Naive B cell (primary cell): ENCODE measurements around the gene PRSS33. TPM values are rescaled to one million over a fixed set of nuclear protein-coding genes. Genes with fewer than 3 reads are reported as not detected.

ENCODE experiments used
- ATAC-seq, 2 donors: fragments of 150-1000 bp; cut with Tn5 transposase; 2 replicates each; pipeline ENCODE4 v1.10.0; 2021; ENCODE audit warnings: low read depth in 2 of 2, mild to moderate bottlenecking in 2 of 2, moderate library complexity in 2 of 2
- DNase-seq: peaks from one replicate; pipeline ENCODE4 v3.0.0; 2022
- H3K27ac Mint-ChIP-seq, 6 donors: one replicate each; pipeline ENCODE4 v1.8.0; 2020 to 2022; ENCODE audit warnings: mild to moderate bottlenecking in 6 of 6, mixed read lengths in 6 of 6, moderate library complexity in 5 of 6, inconsistent platforms in 2 of 6
- H3K27me3 Mint-ChIP-seq, 3 donors: one replicate each; pipeline ENCODE4 v1.8.0; 2021 to 2022; ENCODE audit warnings: mixed read lengths in 3 of 3, mild to moderate bottlenecking in 1 of 3
- H3K36me3 Mint-ChIP-seq, 2 donors: one replicate each; pipeline ENCODE4 v1.8.0; 2020 to 2022; ENCODE audit warnings: mixed read lengths in 2 of 2, inconsistent platforms in 1 of 2, mild to moderate bottlenecking in 1 of 2
- H3K4me1 Mint-ChIP-seq, 3 donors: one replicate each; pipeline ENCODE4 v1.8.0; 2020 to 2022; ENCODE audit warnings: mixed read lengths in 3 of 3, inconsistent platforms in 1 of 3, mild to moderate bottlenecking in 1 of 3, moderate library complexity in 1 of 3
- H3K4me3 Mint-ChIP-seq, 8 donors: one replicate each; pipeline ENCODE4 v1.8.0; 2020 to 2022; ENCODE audit warnings: mild to moderate bottlenecking in 8 of 8, mixed read lengths in 8 of 8, moderate library complexity in 8 of 8, inconsistent platforms in 2 of 8
- H3K9me3 Mint-ChIP-seq, 7 donors: one replicate each; pipeline ENCODE4 v1.8.0; 2020 to 2022; ENCODE audit warnings: mixed read lengths in 7 of 7, mild to moderate bottlenecking in 5 of 7, inconsistent platforms in 2 of 7, moderate library complexity in 1 of 7
- polyA plus RNA-seq, 6 donors: library from polyadenylated mRNA; unstranded; fragments of 300-500 nt; fragmentation: Illumina TruSeq; gene quantifications; one replicate each; pipeline ENCODE4 v1.2.3, GENCODE V29; 2021; ENCODE audit warnings: low read depth in 6 of 6

Gene PRSS33
- polyA plus RNA-seq, 6 donors from 2014 or later: not detected

GRCh38 chr16:2817340-2818271, 30.2 kb upstream of the PRSS33 start:
- DNase-seq (no peak), ATAC-seq (peak in 1 of 2 donors; percentile 20)
- Mint-ChIP-seq H3K9me3 (no peaks in the 10 kb centered on the region), H3K36me3 (no peaks in the 10 kb centered on the region), H3K4me1 (peaks cover 0 to 3% (median 2%) of the 10 kb centered on the region in 3 donors), H3K27ac (no peak overlapping the region), H3K4me3 (peak overlapping the region in 4 of 8 donors; percentile 5 to 54 (median 33)), H3K27me3 (peaks cover 2 to 15% (median 4%) of the 10 kb centered on the region in 3 donors)

- Mint-ChIP-seq H3K9me3 (no peaks in the 10 kb centered on the region), H3K4me3 (peak within 1 kb of the TSS in 4 of 8 donors; percentile 24 to 54 (median 33)), H3K27ac (no peak within 1 kb of the TSS), H3K36me3 (no peaks in the 10 kb centered on the region), H3K27me3 (peaks cover 4 to 16% (median 7%) of the 10 kb centered on the region in 3 donors), H3K4me1 (peaks cover 0 to 3% (median 2%) of the 10 kb centered on the region in 3 donors)
- peak; percentile 52 to 78 for ATAC-seq
- peak; percentile 27 for DNase-seq
Observed at GRCh38 chr16:2816751-2817339, 29.5 kb upstream of the PRSS33 start, which contains the start of gene PRSS21. PRSS21 (plus strand) TSS chr16:2817237; CDS start chr16:2817269, 32 bp downstream.

GRCh38 chr16:2815299-2815771, 28.0 kb upstream of the PRSS33 start:
- Mint-ChIP-seq H3K36me3 (no peaks in the 10 kb centered on the region), H3K27me3 (peaks cover 9 to 23% (median 19%) of the 10 kb centered on the region in 3 donors), H3K4me1 (peaks cover 0 to 3% (median 2%) of the 10 kb centered on the region in 3 donors), H3K9me3 (peaks cover 0 to under 1% (median 0%) of the 10 kb centered on the region in 7 donors), H3K27ac (no peak overlapping the region), H3K4me3 (no peak overlapping the region)
- ATAC-seq: no peak
- no peak for DNase-seq

GRCh38 chr16:2814551-2815298, 27.4 kb upstream of the PRSS33 start:
- no peaks in the 10 kb centered on the region for H3K36me3 Mint-ChIP-seq
- ATAC-seq (no peak), DNase-seq (no peak)
- peaks cover 13 to 29% (median 25%) of the 10 kb centered on the region in 3 donors for H3K27me3 Mint-ChIP-seq
- H3K4me1 Mint-ChIP-seq: peaks cover 0 to 3% (median 2%) of the 10 kb centered on the region in 3 donors
- H3K9me3 Mint-ChIP-seq: peaks cover 0 to 3% (median 0%) of the 10 kb centered on the region in 7 donors
- no peak overlapping the region for H3K4me3 Mint-ChIP-seq
- no peak overlapping the region for H3K27ac Mint-ChIP-seq

- peak overlapping the region in 1 of 8 donors; percentile 40 for H3K4me3 Mint-ChIP-seq
- peaks cover 21 to 38% (median 33%) of the 10 kb centered on the region in 3 donors for H3K27me3 Mint-ChIP-seq
- H3K36me3 Mint-ChIP-seq: peaks cover 0 to 4% of the 10 kb centered on the region in 2 donors
- H3K27ac Mint-ChIP-seq: no peak overlapping the region
- DNase-seq (no peak), ATAC-seq (no peak)
- peaks cover 0 to 3% (median 0%) of the 10 kb centered on the region in 3 donors for H3K4me1 Mint-ChIP-seq
- peaks cover 3 to 11% (median 6%) of the 10 kb centered on the region in 7 donors for H3K9me3 Mint-ChIP-seq
Observed at GRCh38 chr16:2813771-2814221, 26.4 kb upstream of the PRSS33 start.

DNA sequence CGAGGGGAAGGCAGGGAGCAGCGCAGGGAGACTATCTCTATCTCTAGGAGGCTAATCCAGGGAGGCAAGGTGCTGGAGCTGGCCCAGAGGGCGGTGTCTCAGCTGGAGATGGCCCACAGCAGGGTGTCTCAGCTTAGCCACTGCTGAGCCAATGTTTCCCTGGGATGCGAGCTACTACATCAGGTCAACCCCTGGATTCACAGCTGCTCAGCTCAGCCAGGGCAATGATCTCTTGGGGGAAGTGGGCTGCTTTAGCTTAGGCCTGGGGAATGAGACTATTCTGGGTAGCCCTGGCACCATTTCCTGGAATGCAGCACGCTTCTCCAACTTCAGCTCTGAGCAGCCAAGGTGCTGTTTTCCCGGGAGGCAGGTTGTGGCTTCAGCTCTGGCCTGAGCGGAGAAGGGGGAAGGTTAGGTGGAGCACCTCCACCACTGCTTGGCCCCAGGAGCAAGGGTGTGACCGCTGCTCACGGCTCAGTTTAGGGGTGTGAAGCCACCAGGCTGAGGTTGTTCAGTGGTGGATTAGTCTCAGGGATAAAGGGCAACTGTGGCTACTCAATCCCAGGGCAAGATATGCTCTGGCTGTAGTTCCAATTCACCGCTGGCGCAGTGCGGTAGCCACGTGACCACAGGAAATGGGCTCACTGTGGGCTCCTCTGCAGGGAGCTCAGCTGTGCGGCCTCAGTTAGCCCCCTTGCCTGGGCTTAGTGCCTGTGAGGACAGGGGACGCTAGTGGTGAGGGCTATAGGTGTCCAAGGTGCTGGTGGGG, 24.5 kb upstream of the PRSS33 start:
- no peak overlapping the region for H3K4me3 Mint-ChIP-seq
- no peaks in the 10 kb centered on the region for H3K4me1 Mint-ChIP-seq
- no peak overlapping the region for H3K27ac Mint-ChIP-seq
- H3K9me3 Mint-ChIP-seq: peaks cover 5 to 16% (median 10%) of the 10 kb centered on the region in 7 donors
- H3K27me3 Mint-ChIP-seq: peaks cover 33 to 53% (median 53%) of the 10 kb centered on the region in 3 donors
- ATAC-seq (no peak), DNase-seq (no peak)
- peaks cover 0 to 8% of the 10 kb centered on the region in 2 donors for H3K36me3 Mint-ChIP-seq

DNA sequence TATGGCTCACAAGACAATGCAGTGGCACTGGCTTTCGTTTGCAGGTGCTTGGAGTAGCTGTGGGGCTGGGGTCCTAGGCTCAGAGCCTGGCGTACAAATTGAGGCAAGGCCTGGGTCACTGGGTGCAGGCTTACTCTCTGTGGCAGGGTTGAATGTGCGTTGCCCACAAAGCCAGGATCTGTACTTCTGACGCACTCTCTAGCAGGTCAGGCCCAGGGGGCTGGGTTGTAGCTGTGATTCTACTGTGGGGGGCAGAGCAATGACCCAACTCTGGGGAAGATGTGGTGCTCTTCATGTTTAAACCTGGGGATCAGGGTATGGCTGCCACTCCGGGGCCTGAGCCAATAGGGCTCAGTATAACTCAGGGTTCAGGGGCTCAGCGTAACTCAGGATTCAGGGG, 23.3 kb upstream of the PRSS33 start:
- H3K36me3 Mint-ChIP-seq: peaks cover 0 to 8% of the 10 kb centered on the region in 2 donors
- DNase-seq (no peak), ATAC-seq (no peak)
- no peak overlapping the region for H3K4me3 Mint-ChIP-seq
- peaks cover 36 to 65% (median 59%) of the 10 kb centered on the region in 3 donors for H3K27me3 Mint-ChIP-seq
- H3K27ac Mint-ChIP-seq: no peak overlapping the region
- peaks cover 5 to 16% (median 10%) of the 10 kb centered on the region in 7 donors for H3K9me3 Mint-ChIP-seq
- no peaks in the 10 kb centered on the region for H3K4me1 Mint-ChIP-seq

GRCh38 chr16:2809149-2809760, 21.9 kb upstream of the PRSS33 start:
- Mint-ChIP-seq H3K27me3 (peaks cover 40 to 79% (median 63%) of the 10 kb centered on the region in 3 donors), H3K9me3 (peaks cover 5 to 24% (median 15%) of the 10 kb centered on the region in 7 donors), H3K27ac (no peak overlapping the region), H3K36me3 (peaks cover 0 to 8% of the 10 kb centered on the region in 2 donors), H3K4me3 (no peak overlapping the region), H3K4me1 (no peaks in the 10 kb centered on the region)
- ATAC-seq: no peak
- DNase-seq: no peak

GRCh38 chr16:2808181-2808580, 20.8 kb upstream of the PRSS33 start:
- H3K4me1 Mint-ChIP-seq: no peaks in the 10 kb centered on the region
- H3K9me3 Mint-ChIP-seq: peaks cover 12 to 35% (median 23%) of the 10 kb centered on the region in 7 donors
- no peak overlapping the region for H3K27ac Mint-ChIP-seq
- DNase-seq (no peak), ATAC-seq (no peak)
- H3K36me3 Mint-ChIP-seq: peaks cover 0 to 18% of the 10 kb centered on the region in 2 donors
- peaks cover 37 to 90% (median 63%) of the 10 kb centered on the region in 3 donors for H3K27me3 Mint-ChIP-seq
- no peak overlapping the region for H3K4me3 Mint-ChIP-seq

DNA sequence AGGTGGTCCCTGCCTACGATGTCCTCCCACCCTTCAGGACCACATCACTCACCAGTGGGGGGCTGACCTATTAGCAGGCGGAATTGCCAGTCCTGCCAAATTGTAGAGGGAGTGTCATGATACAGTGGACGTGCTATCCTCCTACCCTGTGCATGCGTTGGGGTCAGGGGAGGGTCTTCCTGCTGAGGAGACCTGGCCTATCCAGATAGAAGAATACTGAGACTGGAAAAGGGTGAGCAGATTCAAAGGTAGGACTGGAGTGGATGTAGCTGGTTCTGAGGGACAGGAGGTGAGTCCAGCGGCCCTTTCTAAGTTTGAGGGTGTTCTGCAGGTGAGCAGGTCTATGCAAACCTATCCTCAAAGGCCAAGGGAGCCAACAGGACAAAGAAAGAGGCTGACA, 18.9 kb upstream of the PRSS33 start:
- ATAC-seq: no peak

GRCh38 chr16:2804728-2805127, 17.4 kb upstream of the PRSS33 start:
- ATAC-seq: no peak
- peaks cover 15 to 38% (median 21%) of the 10 kb centered on the region in 7 donors for H3K9me3 Mint-ChIP-seq
- no peak overlapping the region for H3K4me3 Mint-ChIP-seq
- no peaks in the 10 kb centered on the region for H3K4me1 Mint-ChIP-seq
- H3K36me3 Mint-ChIP-seq: peaks cover 0 to 19% of the 10 kb centered on the region in 2 donors
- H3K27me3 Mint-ChIP-seq: peaks cover 31 to 67% (median 43%) of the 10 kb centered on the region in 3 donors
- no peak for DNase-seq
- H3K27ac Mint-ChIP-seq: no peak overlapping the region

More for the DNA sequence above, 18.9 kb upstream of the PRSS33 start:
- peaks cover 0 to 19% of the 10 kb centered on the region in 2 donors for H3K36me3 Mint-ChIP-seq
- H3K27me3 Mint-ChIP-seq: peaks cover 40 to 78% (median 56%) of the 10 kb centered on the region in 3 donors
- no peak for DNase-seq
- no peak overlapping the region for H3K27ac Mint-ChIP-seq
- no peak overlapping the region for H3K4me3 Mint-ChIP-seq
- no peaks in the 10 kb centered on the region for H3K4me1 Mint-ChIP-seq
- peaks cover 15 to 38% (median 23%) of the 10 kb centered on the region in 7 donors for H3K9me3 Mint-ChIP-seq
